Muscle layer of duodenum (tissue), 2 donors: ENCODE measurements around the gene CHMP6.
"Not testable (repeated sequence)": the region's sequence is repeated elsewhere in the genome, so short reads cannot be mapped to it uniquely, and the experiment has no call there.

Source experiments
- H3K27ac ChIP-seq: one replicate; pipeline ENCODE4 v1.7.0; 2013; ENCODE audit warnings: mild to moderate bottlenecking, low read length
- H3K27me3 ChIP-seq: one replicate; pipeline ENCODE4 v1.7.0; 2013; ENCODE audit warnings: low read depth, mild to moderate bottlenecking, control low read depth, low read length
- H3K36me3 ChIP-seq, 2 donors: one replicate each; pipeline ENCODE4 v1.7.0; 2013; ENCODE audit warnings: low read length in 2 of 2, control low read depth in 1 of 2, mild to moderate bottlenecking in 1 of 2; ENCODE audit not compliant: insufficient read depth in 2 of 2, control insufficient read depth in 1 of 2
- H3K4me1 ChIP-seq, 2 donors: one replicate each; pipeline ENCODE4 v1.7.0; 2013; ENCODE audit warnings: low read length in 2 of 2, mild to moderate bottlenecking in 2 of 2, control low read depth in 1 of 2, moderate library complexity in 1 of 2; ENCODE audit not compliant: insufficient read depth in 2 of 2, control insufficient read depth in 1 of 2
- H3K4me3 ChIP-seq, 2 donors: one replicate each; pipeline ENCODE4 v1.7.0; 2013; ENCODE audit warnings: low read length in 2 of 2, low read depth in 1 of 2, mild to moderate bottlenecking in 1 of 2
- H3K9me3 ChIP-seq, 2 donors: one replicate each; pipeline ENCODE4 v1.7.0; 2013; ENCODE audit warnings: low read length in 2 of 2, control low read depth in 1 of 2, mild to moderate bottlenecking in 1 of 2; ENCODE audit not compliant: control insufficient read depth in 1 of 2
- donor health status: healthy.

CHMP6 gene

DNA sequence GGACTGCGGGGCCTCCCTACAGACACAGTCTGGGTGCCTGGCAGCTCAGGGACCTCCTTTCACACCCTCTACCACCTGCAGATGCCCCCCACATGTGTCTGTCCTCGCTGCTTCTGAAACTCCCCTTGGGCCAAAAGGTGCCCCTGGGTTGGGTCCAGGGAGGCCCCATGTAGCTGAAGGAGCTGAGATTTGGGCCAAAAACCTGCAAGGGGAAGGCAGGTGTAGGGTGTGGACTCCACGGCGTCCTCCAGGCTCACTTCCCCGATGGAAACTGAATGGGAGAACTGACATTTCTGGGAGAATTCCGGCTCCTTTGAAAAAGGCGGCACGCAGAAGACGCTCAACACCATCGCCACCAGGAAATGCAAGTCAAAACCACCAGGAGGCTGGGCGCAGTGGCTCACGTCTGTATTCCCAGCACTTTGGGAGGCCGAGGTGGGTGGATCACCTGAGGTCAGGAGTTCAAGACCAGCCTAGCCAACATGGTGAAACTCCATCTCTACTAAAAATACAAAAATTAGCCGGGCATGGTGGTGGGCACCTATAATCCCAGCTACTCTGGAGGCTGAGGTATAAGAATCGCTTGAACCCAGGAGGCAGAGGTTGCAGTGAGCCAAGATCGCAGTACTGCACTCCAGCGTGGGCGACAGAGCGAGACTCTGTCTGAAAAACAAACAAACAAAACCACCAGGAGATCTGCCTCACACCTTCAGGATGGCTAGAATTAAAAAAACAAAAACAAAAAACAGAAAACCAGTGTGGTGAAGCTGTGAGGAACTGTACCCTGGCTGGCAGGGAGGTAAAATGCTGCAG lies 30.1 kb downstream of the CHMP6 start:
- Histone ChIP-seq H3K27ac (no peak overlapping the region), H3K36me3 (no peaks in the 10 kb centered on the region), H3K4me3 (no peak overlapping the region), H3K27me3 (peaks cover 3% of the 10 kb centered on the region), H3K9me3 (no peaks in the 10 kb centered on the region), H3K4me1 (peaks cover 4 to 35% of the 10 kb centered on the region in 2 donors)

DNA sequence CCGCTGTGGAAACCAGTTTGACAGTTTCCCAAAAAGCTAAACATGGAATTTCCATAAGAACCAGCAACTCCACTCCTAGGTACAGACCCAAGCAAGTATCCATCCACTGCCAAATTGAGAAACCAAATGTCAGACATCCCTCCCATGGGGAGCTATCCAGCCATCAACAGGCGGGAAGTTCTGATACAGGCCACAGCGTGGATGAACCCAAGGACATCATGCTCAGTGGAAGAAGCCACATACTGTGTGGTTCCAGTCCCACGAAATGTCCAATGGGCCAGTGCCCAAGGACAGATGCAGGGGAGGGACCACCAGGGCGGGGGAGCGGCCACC lies 30.7 kb downstream of the CHMP6 start:
- Histone ChIP-seq H3K27ac (no peak overlapping the region), H3K27me3 (peaks cover 3% of the 10 kb centered on the region), H3K4me3 (no peak overlapping the region), H3K36me3 (no peaks in the 10 kb centered on the region), H3K4me1 (peaks cover 4 to 40% of the 10 kb centered on the region in 2 donors), H3K9me3 (no peaks in the 10 kb centered on the region)

DNA sequence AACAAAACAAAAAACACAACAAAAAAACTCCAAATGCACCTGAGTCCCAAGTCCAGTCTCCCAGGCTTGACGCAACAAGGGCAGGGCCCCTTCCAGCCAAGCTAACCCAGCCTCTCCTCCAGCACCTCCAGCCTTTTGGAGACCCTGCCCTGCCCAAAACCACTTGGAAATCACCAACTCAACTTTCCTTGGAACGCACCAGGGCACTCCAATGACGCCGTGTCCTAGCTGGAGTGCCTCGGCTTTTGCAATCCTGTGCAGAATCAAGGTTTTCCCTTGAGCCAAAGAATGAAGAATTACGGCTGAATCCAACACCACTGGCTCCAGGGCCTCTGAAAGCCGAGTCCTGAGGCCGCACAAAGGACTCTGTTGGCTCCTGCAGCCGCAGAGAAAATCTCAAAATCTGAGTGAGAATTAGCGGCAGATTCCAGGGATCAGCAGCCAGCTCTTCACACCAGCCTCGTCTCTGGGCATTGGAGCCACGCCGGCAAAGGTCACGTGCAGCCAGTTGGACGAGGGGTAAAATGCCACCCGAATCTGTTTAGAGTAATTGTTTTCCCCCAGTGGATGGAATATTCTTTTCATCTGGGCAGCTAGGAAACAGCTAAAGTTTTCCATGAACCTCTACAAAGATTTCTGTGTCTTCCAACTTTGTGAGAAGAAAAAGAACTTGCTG lies 33.6 kb downstream of the CHMP6 start:
- H3K27me3 ChIP-seq, result peaks cover 9% of the 10 kb centered on the region
- no peak overlapping the region for H3K27ac ChIP-seq
- no peaks in the 10 kb centered on the region for H3K9me3 ChIP-seq
- peaks cover 0 to 46% of the 10 kb centered on the region in 2 donors for H3K4me1 ChIP-seq
- H3K4me3 ChIP-seq, result no peak overlapping the region
- H3K36me3 ChIP-seq, result no peaks in the 10 kb centered on the region

DNA sequence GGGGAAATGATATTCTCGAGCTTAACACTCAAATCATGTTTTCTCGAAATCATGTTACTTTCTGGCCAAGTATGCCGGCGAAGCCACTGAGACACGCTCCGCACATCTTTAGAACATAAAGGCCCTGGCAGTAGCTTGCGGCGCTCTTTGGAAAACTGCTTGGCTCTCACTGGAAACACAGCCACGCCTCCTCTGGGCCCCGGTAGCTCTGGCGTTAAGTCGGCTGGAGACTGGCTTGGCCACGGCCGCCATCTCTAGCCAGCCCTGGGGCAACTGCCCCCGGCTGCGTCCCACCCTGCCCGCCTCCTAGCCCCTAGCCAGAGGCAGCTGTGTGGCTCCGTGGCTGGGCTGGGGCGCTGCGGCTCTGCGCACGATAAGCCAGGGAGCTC lies 34.1 kb downstream of the CHMP6 start:
- Histone ChIP-seq H3K36me3 (no peaks in the 10 kb centered on the region), H3K27ac (no peak overlapping the region), H3K4me1 (peaks cover 0 to 40% of the 10 kb centered on the region in 2 donors), H3K4me3 (peak overlapping the region in 1 of 2 donors; percentile 3), H3K9me3 (no peaks in the 10 kb centered on the region), H3K27me3 (peaks cover 9% of the 10 kb centered on the region)

DNA sequence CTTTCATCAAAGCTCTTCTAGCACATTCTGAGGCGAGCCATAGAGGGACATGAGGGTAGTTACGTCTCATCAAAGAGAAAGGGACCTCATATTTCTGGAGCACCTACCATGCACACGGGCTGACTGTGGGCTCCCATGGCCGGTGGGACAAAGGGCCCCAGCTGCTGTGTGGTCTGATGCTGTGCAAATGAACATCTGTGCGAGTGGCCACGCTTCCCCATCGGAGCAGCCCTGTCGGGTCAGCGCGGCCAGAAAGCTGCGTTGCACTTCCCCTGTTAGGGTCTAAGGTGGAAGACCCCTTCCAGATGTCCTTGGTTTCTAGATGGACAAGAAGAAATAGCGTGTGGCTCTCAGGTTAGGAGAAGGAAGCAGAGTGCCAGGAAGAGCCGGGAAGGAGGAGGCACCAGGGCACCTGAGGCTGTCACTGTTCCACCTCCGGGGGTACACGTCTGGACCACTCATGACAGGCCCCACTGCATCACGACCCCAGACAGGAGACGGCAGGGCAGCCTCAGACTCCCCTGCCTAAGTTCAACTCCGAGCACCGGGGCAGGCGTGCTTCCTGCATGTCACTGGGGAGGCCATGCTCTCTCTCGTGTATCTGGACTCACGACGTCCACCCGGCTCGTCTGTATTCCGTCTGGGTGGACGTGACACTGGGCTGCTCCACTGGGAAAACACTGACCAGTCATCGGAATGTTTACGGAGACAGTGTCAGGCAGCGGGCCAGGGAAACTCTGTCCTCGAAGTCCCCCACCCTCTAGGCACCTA lies 34.8 kb downstream of the CHMP6 start:
- no peaks in the 10 kb centered on the region for H3K36me3 ChIP-seq
- no peak overlapping the region for H3K27ac ChIP-seq
- H3K4me3 ChIP-seq, result peak overlapping the region in 1 of 2 donors; percentile 3
- peaks cover 9% of the 10 kb centered on the region for H3K27me3 ChIP-seq
- no peaks in the 10 kb centered on the region for H3K9me3 ChIP-seq
- H3K4me1 ChIP-seq, result peaks cover 0 to 33% of the 10 kb centered on the region in 2 donors

- Histone ChIP-seq H3K9me3 (no peaks in the 10 kb centered on the region), H3K36me3 (peaks cover 0 to 4% of the 10 kb centered on the region in 2 donors), H3K27ac (no peak overlapping the region), H3K27me3 (peaks cover 9% of the 10 kb centered on the region), H3K4me1 (peaks cover 0 to 36% of the 10 kb centered on the region in 2 donors), H3K4me3 (no peak overlapping the region)
These were observed 35.4 kb downstream of the CHMP6 start for GRCh38 chr17:81027038-81027437.

DNA sequence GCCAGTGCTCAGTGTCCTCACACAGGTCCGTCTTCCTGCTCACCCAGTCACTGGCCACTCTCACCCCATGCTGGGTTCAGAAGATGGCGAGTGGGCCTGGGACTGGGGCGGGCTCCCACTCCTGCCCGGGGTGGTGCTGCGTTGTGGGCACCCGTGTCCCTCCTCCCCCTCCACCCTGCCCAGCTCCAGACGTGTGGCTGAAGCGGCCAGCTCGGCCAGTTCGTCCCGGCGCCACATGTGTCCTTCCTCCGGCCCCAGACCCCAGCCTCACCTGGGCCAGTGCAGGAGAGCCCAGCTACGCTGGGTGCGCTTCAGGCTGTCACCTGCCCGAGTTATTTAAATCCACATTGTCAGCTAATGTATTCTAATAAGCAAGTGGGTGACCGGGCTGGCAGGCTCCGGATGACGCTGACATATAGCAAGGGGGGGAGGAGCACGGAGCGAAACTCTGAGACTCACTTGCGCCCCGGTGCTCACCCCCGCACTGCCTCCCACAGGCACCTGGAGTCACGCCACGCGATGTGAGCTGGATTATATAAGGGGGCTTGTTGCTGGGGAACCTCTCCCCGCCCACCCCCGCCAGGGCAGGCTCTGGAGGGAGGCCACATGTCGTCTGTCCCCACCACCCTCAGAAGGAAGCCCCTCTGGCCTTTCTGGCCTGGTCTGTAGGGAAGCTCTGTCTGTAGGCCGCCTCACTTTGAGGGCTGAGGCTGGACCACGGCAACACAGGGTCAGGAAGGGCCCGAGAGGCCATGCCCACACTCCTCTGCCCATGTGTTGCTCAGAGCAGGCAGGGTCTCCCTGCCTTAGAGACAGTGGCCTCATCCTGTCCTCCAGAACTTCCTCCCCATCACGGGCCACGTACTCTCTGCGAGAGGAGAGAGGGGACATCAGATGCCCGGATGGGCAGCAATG lies 36.2 kb downstream of the CHMP6 start:
- peaks cover 9% of the 10 kb centered on the region for H3K27me3 ChIP-seq
- no peak overlapping the region for H3K27ac ChIP-seq
- peaks cover 0 to 40% of the 10 kb centered on the region in 2 donors for H3K4me1 ChIP-seq
- peaks cover 0 to 8% of the 10 kb centered on the region in 2 donors for H3K36me3 ChIP-seq
- no peak overlapping the region for H3K4me3 ChIP-seq
- no peaks in the 10 kb centered on the region for H3K9me3 ChIP-seq

- no peaks in the 10 kb centered on the region for H3K9me3 ChIP-seq
- H3K36me3 ChIP-seq, result peaks cover 0 to 8% of the 10 kb centered on the region in 2 donors
- no peak overlapping the region for H3K27ac ChIP-seq
- H3K4me1 ChIP-seq, result peaks cover under 1 to 45% of the 10 kb centered on the region in 2 donors
- no peak overlapping the region for H3K4me3 ChIP-seq
- H3K27me3 ChIP-seq, result peaks cover 9% of the 10 kb centered on the region
These were observed 36.8 kb downstream of the CHMP6 start for GRCh38 chr17:81028506-81028858.

- H3K9me3 ChIP-seq, result no peaks in the 10 kb centered on the region
- H3K27ac ChIP-seq, result no peak overlapping the region
- no peak overlapping the region for H3K4me3 ChIP-seq
- peaks cover 9% of the 10 kb centered on the region for H3K27me3 ChIP-seq
- peaks cover 7 to 48% of the 10 kb centered on the region in 2 donors for H3K4me1 ChIP-seq
- H3K36me3 ChIP-seq, result peaks cover 0 to 8% of the 10 kb centered on the region in 2 donors
These were observed 38.2 kb downstream of the CHMP6 start for GRCh38 chr17:81029859-81030258.

DNA sequence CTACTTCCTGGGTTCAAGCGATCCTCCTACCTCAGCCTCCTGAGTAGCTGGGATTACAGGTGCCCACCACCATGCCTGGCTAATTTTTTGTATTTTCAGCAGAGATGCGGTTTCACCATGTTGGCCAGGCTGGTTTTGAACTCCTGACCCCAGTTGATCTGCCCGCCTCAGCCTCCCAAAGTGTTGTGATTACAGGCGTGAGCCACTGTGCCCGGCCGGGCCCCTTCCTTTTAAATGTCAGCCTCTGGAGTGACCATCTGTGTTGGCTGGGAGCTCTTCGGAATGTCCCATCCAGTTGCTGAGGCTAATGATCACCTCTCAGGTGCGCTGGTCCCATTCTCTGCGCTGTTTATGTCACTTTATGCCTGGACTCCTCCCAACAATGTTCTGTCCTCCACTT lies 38.7 kb downstream of the CHMP6 start:
- not testable (repeated sequence) for H3K9me3 ChIP-seq, H3K4me3 ChIP-seq, H3K27ac ChIP-seq, H3K27me3 ChIP-seq, H3K36me3 ChIP-seq
- peaks cover 7 to 48% of the 10 kb centered on the region in 2 donors for H3K4me1 ChIP-seq
